A549 (cell line): ENCODE results near the gene POLR3B. TPM values are rescaled to one million over a fixed set of nuclear protein-coding genes. Genes with fewer than 3 reads are reported as not detected.

Source experiments
- ATAC-seq, 2 experiments: fragments of 200-7000 bp in 1 of 2; fragments of >200 bp in 1 of 2; cut with Nextera tagmentation in 1 of 2; cut with Tn5 transposase in 1 of 2; 3 replicates each; pipeline versions ENCODE4 v1.8.0 to v1.9.1; 2018 to 2020; ENCODE audit warnings: mild to moderate bottlenecking in 1 of 2, moderate library complexity in 1 of 2
- CTCF ChIA-PET: fragments of 300-600 bp; sonication (Branson Sonifier 250); formaldehyde crosslinking; extraction: SDS; loops from one replicate; lab custom pipeline; 2021; ENCODE audit warnings: antibody characterized with exemption, inconsistent platforms; lab: Yijun Ruan, JAX
- POLR2A ChIA-PET: fragments of 350-600 bp; formaldehyde crosslinking; extraction: SDS; loops from one replicate; lab custom pipeline; 2021; ENCODE audit warnings: antibody characterized with exemption, inconsistent platforms; lab: Yijun Ruan, JAX
- DNase-seq, 2 experiments: peaks; one replicate each; pipeline versions ENCODE4 v3.0.0 to v3.0.0-alpha.2; 2011 to 2016; ENCODE audit warnings: low read depth in 1 of 2, low spot score in 1 of 2
- FAIRE-seq: peaks from 2 replicates; lab custom pipeline; 2011; peaks lifted over from hg19 to GRCh38; lab: Jason Lieb, UNC
- H3K27ac ChIP-seq, 2 experiments: fragments of >200 bp; sonication (Bioruptor Twin); formaldehyde crosslinking; 3 replicates each; pipeline ENCODE4 v1.5.1; 2016 to 2017
- H3K4me1 ChIP-seq: fragments of >200 bp; sonication (Bioruptor Twin); formaldehyde crosslinking; 3 replicates; pipeline ENCODE4 v1.6.1; 2016
- H3K4me2 ChIP-seq: fragments of >200 bp; sonication (Bioruptor Twin); formaldehyde crosslinking; 3 replicates; pipeline ENCODE4 v1.6.1; 2016
- H3K4me3 ChIP-seq: fragments of >200 bp; sonication (Bioruptor Twin); formaldehyde crosslinking; 3 replicates; pipeline ENCODE4 v1.5.1; 2016
- H3K9me3 ChIP-seq: fragments of >200 bp; sonication (Bioruptor Twin); formaldehyde crosslinking; 3 replicates; pipeline ENCODE4 v1.6.1; 2016
- BHLHE40 ChIP-seq: IDR thresholded peaks from 2 replicates; pipeline ENCODE4 v1.6.1; 2012; ENCODE audit warnings: low read depth, low read length, inconsistent platforms
- CHD2 ChIP-seq: fragments of 150-350 bp; IDR thresholded peaks from 2 replicates; pipeline ENCODE4 v1.6.1; 2014; ENCODE audit warnings: low read length; ENCODE audit not compliant: partially characterized antibody
- EHF ChIP-seq: fragments of 250-450 bp; sonication (Bioruptor Pico); IDR thresholded peaks from 2 replicates; pipeline ENCODE4 v1.5.0; 2020; ENCODE audit warnings: mild to moderate bottlenecking
- FOSB ChIP-seq: fragments of 250-450 bp; sonication (Bioruptor Pico); IDR thresholded peaks from 2 replicates; pipeline ENCODE4 v1.5.0; 2020; ENCODE audit warnings: mild to moderate bottlenecking, moderate library complexity
- FOSL2 ChIP-seq, 2 experiments: fragments of 450-650 bp in 1 of 2; fragments of >200 bp in 1 of 2; sonication (Bioruptor Twin) in 1 of 2; formaldehyde crosslinking; IDR thresholded peaks; 2 replicates each; pipeline versions ENCODE4 v1.5.0 to v1.6.1; 2016 to 2020; ENCODE audit warnings: mild to moderate bottlenecking in 1 of 2, moderate library complexity in 1 of 2
- FOXS1 ChIP-seq: fragments of 250-450 bp; sonication (Bioruptor Pico); IDR thresholded peaks from 2 replicates; pipeline ENCODE4 v1.5.0; 2020; ENCODE audit warnings: mild to moderate bottlenecking, moderate library complexity
- GATA3 ChIP-seq: IDR thresholded peaks from 2 replicates; pipeline ENCODE4 v1.6.1; 2012; ENCODE audit warnings: borderline replicate concordance
- HDAC2 ChIP-seq: fragments of 200-600 bp; sonication (generic); IDR thresholded peaks from 2 replicates; pipeline ENCODE4 v1.6.1; 2016
- HOXB13 ChIP-seq: fragments of 250-450 bp; sonication (Bioruptor Pico); IDR thresholded peaks from 2 replicates; pipeline ENCODE4 v1.5.0; 2020; ENCODE audit warnings: low read depth, mild to moderate bottlenecking, moderate library complexity
- JUN ChIP-seq, 2 experiments: fragments of >200 bp; sonication (Bioruptor Twin); formaldehyde crosslinking; IDR thresholded peaks; 2 replicates in 1 of 2; 3 replicates in 1 of 2; pipeline ENCODE4 v1.6.1; 2016 to 2017
- KDM1A ChIP-seq: fragments of 200-600 bp; sonication (generic); IDR thresholded peaks from 2 replicates; pipeline ENCODE4 v1.6.1; 2016; ENCODE audit warnings: low read depth, mild to moderate bottlenecking
- KDM5A ChIP-seq: fragments of 200-600 bp; sonication (generic); IDR thresholded peaks from 2 replicates; pipeline ENCODE4 v1.6.1; 2016; ENCODE audit warnings: antibody characterized with exemption, mild to moderate bottlenecking
- MAFK ChIP-seq: fragments of 450-650 bp; IDR thresholded peaks from 2 replicates; pipeline ENCODE4 v1.6.1; 2014; ENCODE audit not compliant: partially characterized antibody
- MAZ ChIP-seq: fragments of 150-350 bp; IDR thresholded peaks from 2 replicates; pipeline ENCODE4 v1.6.1; 2014; ENCODE audit warnings: antibody characterized with exemption, low read depth, low read length, borderline replicate concordance
- NPAS2 ChIP-seq: fragments of 250-450 bp; sonication (Bioruptor Pico); IDR thresholded peaks from 2 replicates; pipeline ENCODE4 v1.8.0; 2022; ENCODE audit warnings: mild to moderate bottlenecking, moderate library complexity, borderline replicate concordance
- POLR2A ChIP-seq: IDR thresholded peaks from 2 replicates; pipeline ENCODE4 v1.6.1; 2012; ENCODE audit warnings: mild to moderate bottlenecking, low read length
- RFX5 ChIP-seq: fragments of 450-650 bp; IDR thresholded peaks from 2 replicates; pipeline ENCODE4 v1.7.1; 2014; ENCODE audit warnings: antibody characterized with exemption, mild to moderate bottlenecking, moderate library complexity
- SMC3 ChIP-seq: fragments of >200 bp; sonication (Bioruptor Twin); formaldehyde crosslinking; IDR thresholded peaks from 3 replicates; pipeline ENCODE4 v1.6.1; 2018; ENCODE audit warnings: inconsistent platforms
- TFCP2L1 ChIP-seq: fragments of 250-450 bp; sonication (Bioruptor Pico); IDR thresholded peaks from 2 replicates; pipeline ENCODE4 v1.5.0; 2021; ENCODE audit warnings: mild to moderate bottlenecking
- WGBS: methylation state at CpG from one replicate; pipeline ENCODE4 v1.1.6; 2017; ENCODE audit errors: missing lambda C conversion rate; 5-methylcytosine and 5-hydroxymethylcytosine counted together
- polyA plus RNA-seq, 4 experiments: library from polyadenylated mRNA; depleted of rRNA in 3 of 4; stranded (reverse); fragments of >200 nt; fragmentation: RNase III in 1 of 4; extraction: RNeasy Plus Mini Kit Qiagen cat#74134 plus additional on column Dnase treatment in 1 of 4; gene quantifications; 2 replicates in 3 of 4; 3 replicates in 1 of 4; pipeline ENCODE4 v1.2.3, GENCODE V29; 2011 to 2017
- TF ChIP-seq, protein P1 (sequence below): IDR thresholded peaks from 2 replicates; pipeline ENCODE4 v1.6.1; 2012
- TF ChIP-seq, protein P2 (sequence below): fragments of 200-600 bp; sonication (generic); IDR thresholded peaks from 2 replicates; pipeline ENCODE4 v1.6.1; 2016; ENCODE audit warnings: antibody characterized with exemption, mild to moderate bottlenecking, moderate library complexity
- TF ChIP-seq, protein P3 (sequence below): fragments of >200 bp; sonication (Bioruptor Twin); formaldehyde crosslinking; IDR thresholded peaks from 3 replicates; pipeline ENCODE4 v1.6.1; 2016
- TF ChIP-seq, protein P4 (sequence below): IDR thresholded peaks from 2 replicates; pipeline ENCODE4 v1.6.1; 2012

POLR3B gene
- polyA plus RNA-seq, 2 of the 4 experiments (the other 2 are of a cell fraction) = 5.4 to 10.7 TPM

DNA sequence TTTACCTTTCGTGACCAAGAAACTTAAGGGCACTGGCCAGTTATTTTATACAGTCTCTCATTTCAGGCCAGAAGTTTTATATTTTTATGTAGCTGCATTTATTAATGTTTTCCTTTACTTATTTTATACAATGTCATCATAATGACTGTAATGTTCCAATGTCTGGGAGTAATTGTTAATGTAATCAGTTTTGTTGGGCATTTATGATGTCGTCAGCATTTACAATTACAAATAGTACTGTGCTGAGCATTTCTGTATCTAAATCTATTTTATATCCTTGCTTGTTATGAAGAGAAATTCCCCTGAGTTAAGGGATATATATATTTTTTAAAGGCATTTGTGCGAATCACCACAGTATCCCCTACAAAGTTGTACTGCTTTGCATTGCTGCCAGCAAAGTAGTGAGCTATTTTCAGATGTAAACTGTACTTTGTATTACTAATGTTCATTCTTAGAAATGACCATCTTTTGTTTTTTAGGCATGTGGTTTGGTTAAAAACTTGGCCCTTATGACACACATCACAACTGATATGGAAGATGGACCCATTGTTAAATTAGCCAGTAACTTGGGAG, 74.4 kb downstream of the POLR3B start:
- CTCF ChIA-PET = interaction anchor here (0.6 kb wide), 2 partner anchors 41 to 339 kb away, joined by 3 read pairs; no protein-coding TSS in a partner anchor

DNA sequence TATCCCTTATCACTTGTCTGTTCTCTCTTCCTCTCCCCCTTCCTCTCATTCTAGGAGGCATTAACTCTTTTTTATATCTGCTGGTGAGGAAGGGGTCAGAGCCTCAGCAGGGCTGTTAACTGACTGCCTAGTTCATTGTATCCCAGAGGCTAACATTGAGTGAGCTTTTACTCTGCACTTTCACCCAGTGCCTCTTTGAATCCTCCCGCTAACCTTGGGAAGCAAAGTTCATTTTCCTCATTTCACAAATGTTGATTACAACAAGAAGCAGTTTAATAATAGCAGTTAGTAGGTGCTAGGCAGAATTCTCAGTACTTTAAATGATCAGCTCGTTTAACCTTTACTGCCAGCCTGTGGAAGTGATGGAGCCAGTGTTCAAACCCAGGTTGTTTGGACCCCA, 75.5 kb downstream of the POLR3B start:
- DNase-seq (no peak), FAIRE-seq (no peak), ATAC-seq (no peak)
- ChIA-PET CTCF (interaction anchor here (0.8 to 1.2 kb wide), 4 partner anchors 12 to 409 kb away, joined by 3 read pairs; no protein-coding TSS in a partner anchor), POLR2A (no interaction called here)
- H3K4me1 ChIP-seq = no peaks in the 10 kb centered on the region
- no peaks in the 10 kb centered on the region for H3K9me3 ChIP-seq
- WGBS = 83% methylated on average over 2 of the region's 2 CpGs
- no peak overlapping the region for H3K4me3 ChIP-seq
- no peak overlapping the region for H3K4me2 ChIP-seq
- H3K27ac ChIP-seq = no peak overlapping the region
- TF ChIP-seq, protein P1, sequence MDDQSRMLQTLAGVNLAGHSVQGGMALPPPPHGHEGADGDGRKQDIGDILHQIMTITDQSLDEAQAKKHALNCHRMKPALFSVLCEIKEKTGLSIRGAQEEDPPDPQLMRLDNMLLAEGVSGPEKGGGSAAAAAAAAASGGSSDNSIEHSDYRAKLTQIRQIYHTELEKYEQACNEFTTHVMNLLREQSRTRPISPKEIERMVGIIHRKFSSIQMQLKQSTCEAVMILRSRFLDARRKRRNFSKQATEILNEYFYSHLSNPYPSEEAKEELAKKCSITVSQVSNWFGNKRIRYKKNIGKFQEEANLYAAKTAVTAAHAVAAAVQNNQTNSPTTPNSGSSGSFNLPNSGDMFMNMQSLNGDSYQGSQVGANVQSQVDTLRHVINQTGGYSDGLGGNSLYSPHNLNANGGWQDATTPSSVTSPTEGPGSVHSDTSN = no peak
- no peak for TF ChIP-seq NPAS2 (CRISPR knock-in tag)
- no peak for TF ChIP-seq EHF
- TF ChIP-seq HOXB13 (CRISPR knock-in tag) = no peak
- no peak for TF ChIP-seq FOSB
- no peak for TF ChIP-seq KDM5A
- TF ChIP-seq FOSL2 (IDR thresholded peaks at IDR 0.05) = no peak
- TF ChIP-seq FOSL2 (CRISPR knock-in tag; IDR thresholded peaks at IDR 0.05) = no peak
- TF ChIP-seq GATA3 = no peak

More for the DNA sequence above, 74.4 kb downstream of the POLR3B start:
- Histone ChIP-seq H3K4me2 (no peak overlapping the region), H3K9me3 (no peaks in the 10 kb centered on the region), H3K4me3 (no peak overlapping the region), H3K27ac (no peak overlapping the region), H3K4me1 (no peaks in the 10 kb centered on the region)
- POLR2A ChIA-PET = no interaction called here
- WGBS = 93% methylated on average over 3 of the region's 3 CpGs
- FAIRE-seq = no peak
- ATAC-seq = no peak
- no peak for DNase-seq
- TF ChIP-seq, protein P2, sequence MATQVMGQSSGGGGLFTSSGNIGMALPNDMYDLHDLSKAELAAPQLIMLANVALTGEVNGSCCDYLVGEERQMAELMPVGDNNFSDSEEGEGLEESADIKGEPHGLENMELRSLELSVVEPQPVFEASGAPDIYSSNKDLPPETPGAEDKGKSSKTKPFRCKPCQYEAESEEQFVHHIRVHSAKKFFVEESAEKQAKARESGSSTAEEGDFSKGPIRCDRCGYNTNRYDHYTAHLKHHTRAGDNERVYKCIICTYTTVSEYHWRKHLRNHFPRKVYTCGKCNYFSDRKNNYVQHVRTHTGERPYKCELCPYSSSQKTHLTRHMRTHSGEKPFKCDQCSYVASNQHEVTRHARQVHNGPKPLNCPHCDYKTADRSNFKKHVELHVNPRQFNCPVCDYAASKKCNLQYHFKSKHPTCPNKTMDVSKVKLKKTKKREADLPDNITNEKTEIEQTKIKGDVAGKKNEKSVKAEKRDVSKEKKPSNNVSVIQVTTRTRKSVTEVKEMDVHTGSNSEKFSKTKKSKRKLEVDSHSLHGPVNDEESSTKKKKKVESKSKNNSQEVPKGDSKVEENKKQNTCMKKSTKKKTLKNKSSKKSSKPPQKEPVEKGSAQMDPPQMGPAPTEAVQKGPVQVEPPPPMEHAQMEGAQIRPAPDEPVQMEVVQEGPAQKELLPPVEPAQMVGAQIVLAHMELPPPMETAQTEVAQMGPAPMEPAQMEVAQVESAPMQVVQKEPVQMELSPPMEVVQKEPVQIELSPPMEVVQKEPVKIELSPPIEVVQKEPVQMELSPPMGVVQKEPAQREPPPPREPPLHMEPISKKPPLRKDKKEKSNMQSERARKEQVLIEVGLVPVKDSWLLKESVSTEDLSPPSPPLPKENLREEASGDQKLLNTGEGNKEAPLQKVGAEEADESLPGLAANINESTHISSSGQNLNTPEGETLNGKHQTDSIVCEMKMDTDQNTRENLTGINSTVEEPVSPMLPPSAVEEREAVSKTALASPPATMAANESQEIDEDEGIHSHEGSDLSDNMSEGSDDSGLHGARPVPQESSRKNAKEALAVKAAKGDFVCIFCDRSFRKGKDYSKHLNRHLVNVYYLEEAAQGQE = no peak
- peak; percentile 50 for TF ChIP-seq MAFK

DNA sequence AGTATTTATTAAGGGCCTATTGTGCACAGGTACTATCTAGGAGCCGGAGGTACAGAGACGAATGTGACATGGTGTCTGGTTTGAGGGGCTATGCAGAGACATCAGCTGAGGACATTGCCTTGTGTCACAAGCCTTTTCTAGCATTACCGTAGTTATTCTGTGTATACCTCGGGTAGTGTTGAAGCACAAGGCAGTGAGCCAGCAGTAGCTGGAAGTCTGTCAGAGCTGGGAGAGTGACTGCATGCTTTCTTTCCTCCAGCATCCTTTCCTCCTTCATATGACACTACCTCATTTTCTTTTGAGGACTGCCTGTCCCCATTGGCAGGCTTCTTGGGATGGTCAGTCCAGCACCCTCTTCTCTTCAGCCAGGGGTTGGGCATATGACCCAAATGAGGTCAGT, 77.0 kb downstream of the POLR3B start:
- TF ChIP-seq KDM1A (no peak), SMC3 (no peak), POLR2A (no peak), TFCP2L1 (CRISPR knock-in tag) (no peak), FOSB (no peak), MAFK (no peak), HDAC2 (no peak), RFX5 (no peak), CHD2 (no peak), MAZ (no peak), FOXS1 (no peak), BHLHE40 (no peak), JUN (IDR thresholded peaks at IDR 0.05) (no peak)
- TF ChIP-seq, protein P3, sequence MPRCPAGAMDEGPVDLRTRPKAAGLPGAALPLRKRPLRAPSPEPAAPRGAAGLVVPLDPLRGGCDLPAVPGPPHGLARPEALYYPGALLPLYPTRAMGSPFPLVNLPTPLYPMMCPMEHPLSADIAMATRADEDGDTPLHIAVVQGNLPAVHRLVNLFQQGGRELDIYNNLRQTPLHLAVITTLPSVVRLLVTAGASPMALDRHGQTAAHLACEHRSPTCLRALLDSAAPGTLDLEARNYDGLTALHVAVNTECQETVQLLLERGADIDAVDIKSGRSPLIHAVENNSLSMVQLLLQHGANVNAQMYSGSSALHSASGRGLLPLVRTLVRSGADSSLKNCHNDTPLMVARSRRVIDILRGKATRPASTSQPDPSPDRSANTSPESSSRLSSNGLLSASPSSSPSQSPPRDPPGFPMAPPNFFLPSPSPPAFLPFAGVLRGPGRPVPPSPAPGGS = no peak
- TF ChIP-seq, protein P4, sequence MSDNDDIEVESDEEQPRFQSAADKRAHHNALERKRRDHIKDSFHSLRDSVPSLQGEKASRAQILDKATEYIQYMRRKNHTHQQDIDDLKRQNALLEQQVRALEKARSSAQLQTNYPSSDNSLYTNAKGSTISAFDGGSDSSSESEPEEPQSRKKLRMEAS = no peak
- TF ChIP-seq, protein P1 = no peak
- Histone ChIP-seq H3K9me3 (no peaks in the 10 kb centered on the region), H3K4me2 (no peak overlapping the region), H3K4me3 (no peak overlapping the region), H3K4me1 (no peaks in the 10 kb centered on the region), H3K27ac (no peak overlapping the region)
- POLR2A ChIA-PET = no interaction called here
- FAIRE-seq (no peak), ATAC-seq (no peak), DNase-seq (no peak)
- 94% methylated on average over 4 of the region's 4 CpGs for WGBS
- CTCF ChIA-PET = interaction anchor here (0.6 kb wide), 1 partner anchor 49 kb away, joined by 3 read pairs; no protein-coding TSS in a partner anchor
